GM23338 (cell line): ENCODE results near the gene IRX2.

Source experiments
- CREB1 ChIP-seq: fragments of 250-450 bp; sonication (Bioruptor Pico); IDR thresholded peaks from 2 replicates; pipeline ENCODE4 v1.5.0; 2020; ENCODE audit warnings: low read depth, mild to moderate bottlenecking, moderate library complexity
- CTCF ChIP-seq, 2 experiments: fragments of 200-600 bp in 1 of 2; sonication (generic) in 1 of 2; conservative IDR thresholded peaks; 2 replicates each; pipeline versions ENCODE4 v1.5.1 to v1.6.1; 2016 to 2017; ENCODE audit warnings: antibody characterized with exemption in 2 of 2, low read depth in 2 of 2, mild to moderate bottlenecking in 2 of 2, moderate library complexity in 1 of 2
- ETS1 ChIP-seq: IDR thresholded peaks from 2 replicates; pipeline ENCODE4 v1.6.1; 2016; ENCODE audit warnings: antibody characterized with exemption
- EZH2 ChIP-seq: fragments of 200-600 bp; sonication (generic); IDR thresholded peaks from one replicate; pipeline ENCODE4 v1.8.0; 2017; ENCODE audit warnings: antibody characterized with exemption, mild to moderate bottlenecking, low read depth; ENCODE audit not compliant: unreplicated experiment
- EZH2phosphoT487 ChIP-seq: fragments of 200-600 bp; sonication (generic); IDR thresholded peaks from one replicate; pipeline ENCODE4 v1.8.1; 2018; ENCODE audit warnings: antibody characterized with exemption; ENCODE audit not compliant: unreplicated experiment
- JUNB ChIP-seq: IDR thresholded peaks from one replicate; pipeline ENCODE4 v1.6.1; 2016; ENCODE audit warnings: antibody characterized with exemption; ENCODE audit not compliant: unreplicated experiment
- NANOG ChIP-seq: IDR thresholded peaks from 2 replicates; pipeline ENCODE4 v1.6.1; 2016; ENCODE audit warnings: antibody characterized with exemption, borderline replicate concordance
- POLR2AphosphoS5 ChIP-seq: IDR thresholded peaks from 2 replicates; pipeline ENCODE4 v1.6.1; 2016; ENCODE audit warnings: antibody characterized with exemption, low read depth
- REST ChIP-seq: IDR thresholded peaks from one replicate; pipeline ENCODE4 v1.6.1; 2018; ENCODE audit warnings: antibody characterized with exemption; ENCODE audit not compliant: unreplicated experiment
- STAT1 ChIP-seq: IDR thresholded peaks from one replicate; pipeline ENCODE4 v1.6.1; 2016; ENCODE audit warnings: antibody characterized with exemption; ENCODE audit not compliant: unreplicated experiment
- ZNF114 ChIP-seq: fragments of 250-450 bp; sonication (Bioruptor Pico); IDR thresholded peaks from 2 replicates; pipeline ENCODE4 v1.5.0; 2020; ENCODE audit warnings: mild to moderate bottlenecking, moderate library complexity
- ZNF331 ChIP-seq: fragments of 250-450 bp; sonication (Bioruptor Pico); IDR thresholded peaks from 2 replicates; pipeline ENCODE4 v1.5.0; 2020; ENCODE audit warnings: low read depth, mild to moderate bottlenecking, moderate library complexity
- ZNF462 ChIP-seq: fragments of 250-450 bp; sonication (Bioruptor Pico); IDR thresholded peaks from 2 replicates; pipeline ENCODE4 v1.5.0; 2020; ENCODE audit warnings: mild to moderate bottlenecking, moderate library complexity

GRCh38 chr5:2752059-2752820, 763 bp upstream of the IRX2 start:
- no peak for TF ChIP-seq CTCF (conservative IDR thresholded peaks at IDR 0.05; ENCODE audit: low read depth in 2 of 2)
- no peak for TF ChIP-seq EZH2
- no peak for TF ChIP-seq ZNF331 (CRISPR knock-in tag)
- no peak for TF ChIP-seq REST
- TF ChIP-seq POLR2AphosphoS5, result no peak
- no peak for TF ChIP-seq ZNF462
- no peak for TF ChIP-seq ZNF114 (CRISPR knock-in tag)
- TF ChIP-seq STAT1, result no peak
- no peak for TF ChIP-seq ETS1
- TF ChIP-seq CREB1 (CRISPR knock-in tag), result no peak
- TF ChIP-seq EZH2phosphoT487, result no peak
- no peak for TF ChIP-seq NANOG
- no peak for TF ChIP-seq JUNB
